ENCODE measurements around the gene MAP2.

- TF ChIP-seq ZNF121 (CRISPR knock-in tag; IDR thresholded peaks at IDR 0.05) (no peak), CTCF (IDR thresholded peaks at IDR 0.05) (no peak), E2F1 (CRISPR knock-in tag; IDR thresholded peaks at IDR 0.05) (no peak)
Observed at GRCh38 chr2:209757163-209757562, 333.3 kb downstream of the MAP2 start.
